HG03354 (cell line): ENCODE measurements around the gene KRT17.
A peak's percentile ranks its signal among the peaks of the same experiment; 100 is the strongest.
"Not testable (repeated sequence)": the region's sequence is repeated elsewhere in the genome, so short reads cannot be mapped to it uniquely, and the experiment has no call there.

Source experiments
- ATAC-seq: cut with Tn5 transposase; IDR thresholded peaks from one replicate; pipeline ENCODE4 v1.9.1; 2021; ENCODE audit warnings: mild to moderate bottlenecking; ENCODE audit not compliant: unreplicated experiment, poor library complexity, severe bottlenecking

Gene KRT17

GRCh38 chr17:41654678-41655607, 30.6 kb upstream of the KRT17 start:
- no peak for ATAC-seq

GRCh38 chr17:41653892-41654677, 29.7 kb upstream of the KRT17 start:
- no peak for ATAC-seq

GRCh38 chr17:41653421-41653820, 29.0 kb upstream of the KRT17 start:
- ATAC-seq = no peak

DNA sequence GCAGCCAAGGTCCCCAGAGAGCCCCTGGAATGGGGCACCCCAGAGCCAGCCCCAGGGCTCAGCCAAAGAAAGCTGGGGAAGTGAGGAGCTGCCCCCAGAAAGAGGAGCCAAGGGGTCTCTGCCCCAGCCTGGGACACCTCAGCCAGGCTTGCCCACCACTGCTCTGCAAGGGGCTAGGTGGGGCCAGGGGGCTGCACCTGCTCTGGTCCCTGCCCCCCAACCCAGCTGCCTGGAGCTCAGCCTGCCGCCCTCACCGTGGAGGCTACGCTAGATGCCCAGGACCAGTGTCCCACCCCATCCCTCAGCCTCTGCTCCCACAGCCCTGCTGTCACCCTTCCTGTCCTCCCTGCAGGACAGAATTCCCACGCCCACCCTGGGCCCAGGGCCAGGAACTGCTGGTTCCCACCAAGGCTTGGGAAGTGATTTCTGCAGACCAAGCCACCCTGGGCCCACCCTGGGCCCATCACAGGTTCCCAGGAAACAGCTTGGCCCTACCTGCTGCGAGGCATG, 28.1 kb upstream of the KRT17 start:
- ATAC-seq = no peak

DNA sequence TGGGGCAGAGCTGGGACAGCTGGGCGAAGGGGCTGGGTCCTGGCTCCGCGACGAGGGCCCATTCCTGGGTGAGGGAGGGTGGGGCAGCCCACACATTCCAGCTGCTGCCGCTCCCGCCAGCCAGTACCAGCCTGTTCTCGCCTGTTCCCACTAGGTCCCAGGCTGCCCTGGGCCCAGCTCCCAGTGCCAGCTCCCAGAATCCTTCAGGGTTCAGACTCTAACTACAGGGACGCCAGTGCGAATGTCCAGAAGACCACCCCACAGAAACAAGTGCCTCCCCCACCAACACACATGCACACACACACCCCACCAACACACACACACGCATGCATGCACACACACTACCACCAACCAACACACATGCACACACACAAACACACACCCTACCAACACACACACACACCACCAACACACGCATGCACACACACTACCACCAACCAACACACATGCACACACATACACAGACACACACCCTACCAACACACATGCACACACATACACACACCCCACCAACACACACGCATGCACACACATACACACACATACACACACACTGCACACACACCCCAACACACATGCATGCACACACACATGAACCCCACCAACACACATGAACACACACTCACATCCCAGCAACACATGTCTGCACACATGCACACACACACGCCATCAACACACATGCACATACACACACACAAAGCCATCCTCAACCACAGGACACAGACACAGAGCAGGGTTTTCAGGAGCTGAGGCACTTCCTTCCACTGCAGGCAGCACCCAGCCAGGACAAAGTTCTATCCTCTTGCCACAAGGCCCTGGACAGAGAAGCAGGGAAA, 27.5 kb upstream of the KRT17 start:
- no peak for ATAC-seq

- ATAC-seq = no peak
These were observed 26.6 kb upstream of the KRT17 start for GRCh38 chr17:41650794-41651624.

DNA sequence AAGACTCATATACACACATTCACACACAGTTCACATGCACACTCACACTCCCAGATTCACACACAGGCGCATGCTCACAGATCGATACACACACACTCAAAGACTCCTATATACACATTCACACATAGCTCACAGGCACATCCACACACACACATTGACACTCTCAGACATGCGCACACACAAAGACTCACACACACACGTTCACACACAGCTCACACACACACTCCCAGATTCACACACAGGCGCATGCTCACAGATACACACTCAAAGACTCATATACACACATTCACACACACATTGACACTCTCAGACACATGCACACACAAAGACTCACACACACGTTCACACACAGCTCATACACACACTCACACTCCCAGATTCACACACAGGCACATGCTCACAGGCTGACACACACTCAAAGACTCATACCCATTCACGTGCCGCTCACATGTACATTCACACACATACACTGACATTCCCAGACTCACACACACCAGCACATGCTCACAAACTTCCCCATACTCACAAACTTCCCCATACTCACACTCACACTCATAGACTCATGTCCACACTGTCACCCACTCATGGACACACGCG, 25.6 kb upstream of the KRT17 start:
- no peak for ATAC-seq

- ATAC-seq = peak; percentile 61
These were observed 24.2 kb upstream of the KRT17 start for GRCh38 chr17:41648411-41649195.

DNA sequence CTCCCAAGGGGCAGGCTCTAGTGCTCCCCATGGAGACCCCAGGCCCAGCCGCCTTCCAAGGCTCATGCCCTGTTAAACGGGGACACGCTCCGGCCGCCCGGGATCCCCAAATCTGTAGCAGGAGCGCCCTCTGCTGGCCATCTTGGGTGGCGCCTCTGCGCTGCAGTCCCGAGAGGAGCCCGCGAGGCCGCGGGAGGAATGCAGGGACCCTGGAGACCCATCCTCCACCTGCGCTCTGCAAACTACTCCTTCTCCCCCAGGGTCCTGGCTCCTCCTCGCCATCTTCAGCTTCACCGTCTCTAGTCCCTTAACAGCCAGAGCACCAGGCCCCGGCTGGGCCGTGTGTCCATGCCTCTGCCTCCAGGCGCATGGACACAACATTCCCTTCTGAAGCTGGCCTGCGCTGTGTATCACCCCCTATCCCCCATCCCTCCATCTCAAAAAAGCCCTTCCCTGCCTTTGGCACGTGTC, 23.6 kb upstream of the KRT17 start:
- no peak for ATAC-seq

GRCh38 chr17:41647038-41647813, 22.9 kb upstream of the KRT17 start:
- no peak for ATAC-seq

DNA sequence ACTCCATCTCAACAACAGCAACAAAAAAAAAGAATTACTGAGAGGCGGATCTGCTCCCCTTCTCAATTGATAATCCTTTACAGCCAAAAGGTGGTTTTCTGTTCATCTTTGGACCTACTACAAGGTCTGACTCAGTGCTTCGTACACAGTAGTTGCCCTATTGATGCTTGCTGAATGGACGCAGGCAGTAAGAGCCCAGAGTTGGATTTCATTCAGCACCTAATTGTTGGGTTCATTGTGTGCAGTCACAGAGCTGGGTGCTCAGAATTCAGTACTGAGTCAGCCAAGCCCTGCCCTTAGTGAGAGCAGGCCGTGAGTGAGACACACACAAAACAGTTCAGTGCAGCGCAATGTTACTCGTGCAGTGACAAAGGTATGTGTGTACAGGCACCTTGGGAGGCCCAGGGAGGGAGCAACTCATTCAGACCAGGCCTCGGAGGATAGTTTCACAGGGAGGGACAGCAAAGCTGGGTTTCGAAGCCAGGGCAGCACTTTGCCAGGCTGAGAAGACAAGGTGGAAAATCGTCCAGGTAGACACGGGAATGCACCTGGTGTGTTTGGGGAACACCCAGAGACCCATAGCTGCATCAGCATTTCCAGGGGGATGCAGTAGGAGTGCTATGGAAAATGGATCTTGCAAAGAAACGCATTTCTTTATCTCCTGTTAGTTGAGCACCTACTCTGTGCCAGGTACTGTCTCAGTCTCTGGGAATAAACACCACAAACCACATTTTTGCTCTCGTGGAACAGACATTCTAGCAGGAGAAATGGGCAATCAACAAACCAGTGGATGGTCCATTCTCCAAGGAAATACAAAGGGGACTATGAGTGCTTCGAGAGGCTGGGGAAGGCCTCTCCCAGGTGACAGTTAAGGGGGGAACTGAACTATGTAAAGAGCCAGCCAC, 18.1 kb upstream of the KRT17 start:
- ATAC-seq = no peak

- ATAC-seq = not testable (repeated sequence)
These were observed 16.2 kb upstream of the KRT17 start for GRCh38 chr17:41640596-41640995.

DNA sequence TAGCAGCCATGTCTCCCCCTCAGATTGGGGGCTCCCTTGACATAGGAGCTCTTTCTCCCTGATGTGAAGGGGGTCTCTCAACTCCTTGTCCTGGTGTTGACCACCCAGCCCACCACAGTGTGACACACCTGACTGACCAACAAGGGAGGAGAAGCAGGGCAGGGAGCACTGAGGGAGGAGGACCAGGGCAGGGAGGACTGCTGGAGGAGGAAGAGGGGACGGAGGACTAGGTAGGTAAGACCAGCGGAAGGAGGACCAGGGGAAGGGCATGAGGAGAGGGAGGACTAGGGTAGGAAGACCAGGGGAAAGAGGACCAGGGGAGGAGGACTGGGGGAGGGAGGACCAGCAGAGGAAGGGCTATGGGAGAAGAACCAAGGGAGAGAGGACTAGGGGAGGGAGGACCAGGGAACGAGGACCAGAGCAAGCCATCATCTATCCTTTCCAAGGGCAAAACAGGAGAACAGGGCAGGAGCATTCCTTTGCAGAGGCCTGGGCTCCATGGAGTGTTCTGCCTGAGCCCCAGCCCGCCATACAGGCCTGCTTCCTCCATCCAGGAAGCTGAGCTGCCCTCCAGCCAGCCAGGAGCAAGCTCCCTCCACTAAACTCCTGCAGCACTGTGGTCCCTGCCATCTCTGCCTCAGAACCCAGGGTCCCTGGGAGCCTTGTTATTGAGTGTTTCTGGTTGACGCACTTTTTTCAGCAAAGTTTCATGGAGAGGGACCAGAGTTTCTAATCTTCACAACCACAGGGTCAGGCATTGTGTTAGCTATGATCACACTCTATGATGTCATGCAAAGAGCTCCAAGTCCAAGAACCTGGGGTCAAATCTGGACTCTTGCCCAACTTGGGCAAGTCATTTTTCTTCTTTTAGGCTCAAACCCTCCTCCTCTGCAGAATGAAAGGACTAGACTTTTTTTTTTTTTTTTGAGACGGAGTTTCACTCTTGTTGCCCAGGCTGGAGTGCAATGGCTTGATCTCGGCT, 15.4 kb upstream of the KRT17 start:
- no peak for ATAC-seq

GRCh38 chr17:41638941-41639340, 14.6 kb upstream of the KRT17 start:
- ATAC-seq = no peak

DNA sequence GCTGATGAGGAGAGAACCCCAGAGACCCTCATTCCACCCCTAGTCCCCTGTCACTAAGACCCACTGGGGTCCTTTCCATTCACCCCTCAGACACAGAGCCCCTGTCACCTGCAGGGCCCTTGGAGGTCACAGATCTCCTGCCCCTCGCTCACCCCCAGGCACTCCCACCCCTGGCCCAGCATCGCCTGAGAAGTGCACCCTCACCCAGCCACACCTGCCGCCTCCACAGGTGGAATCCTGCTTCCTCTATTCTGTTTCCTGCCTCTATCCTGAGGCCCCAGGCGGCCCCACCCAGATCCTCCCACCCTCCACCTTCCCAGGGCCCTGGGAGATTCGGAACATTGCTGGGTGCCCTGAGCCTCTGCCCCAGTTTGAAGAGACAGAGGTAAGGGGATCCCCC, 13.8 kb upstream of the KRT17 start:
- no peak for ATAC-seq
